Smooth muscle cell (in vitro differentiated cells): ENCODE measurements around the gene PTHLH. TPM values are rescaled to one million over a fixed set of nuclear protein-coding genes. Genes with fewer than 3 reads are reported as not detected.

Experiments
- DNase-seq: peaks from one replicate; lab custom pipeline; 2025; ENCODE audit not compliant: unreplicated experiment; lab: John Stamatoyannopoulos, UW
- H2AFZ ChIP-seq: fragments of 200-600 bp; sonication (generic); 2 replicates; pipeline ENCODE4 v1.6.0; 2016; ENCODE audit warnings: antibody characterized with exemption, low read depth, mild to moderate bottlenecking
- H3F3A ChIP-seq: fragments of 200-600 bp; sonication (generic); 2 replicates; pipeline ENCODE4 v1.6.0; 2017; ENCODE audit warnings: antibody characterized with exemption, low read depth
- H3K27ac ChIP-seq: fragments of 200-600 bp; sonication (generic); 2 replicates; pipeline ENCODE4 v1.5.1; 2016; ENCODE audit warnings: low read depth, mild to moderate bottlenecking
- H3K27me3 ChIP-seq: fragments of 200-600 bp; sonication (generic); 2 replicates; pipeline ENCODE4 v1.6.1; 2016; ENCODE audit warnings: low read depth, mild to moderate bottlenecking
- H3K36me3 ChIP-seq: fragments of 200-600 bp; sonication (generic); 2 replicates; pipeline ENCODE4 v1.5.1; 2016; ENCODE audit warnings: low read depth
- H3K4me1 ChIP-seq: fragments of 200-600 bp; sonication (generic); 2 replicates; pipeline ENCODE4 v1.5.1; 2016; ENCODE audit warnings: low read depth
- H3K4me2 ChIP-seq: fragments of 200-600 bp; sonication (generic); 2 replicates; pipeline ENCODE4 v1.6.0; 2016; ENCODE audit warnings: mild to moderate bottlenecking
- H3K4me3 ChIP-seq: fragments of 200-600 bp; sonication (generic); 2 replicates; pipeline ENCODE4 v1.5.1; 2016; ENCODE audit warnings: mild to moderate bottlenecking
- H3K79me2 ChIP-seq: fragments of 200-600 bp; sonication (generic); 2 replicates; pipeline ENCODE4 v1.6.0; 2016; ENCODE audit warnings: low read depth, mild to moderate bottlenecking
- H3K9ac ChIP-seq: fragments of 200-600 bp; sonication (generic); 2 replicates; pipeline ENCODE4 v1.6.0; 2016; ENCODE audit warnings: low read depth
- H3K9me3 ChIP-seq: fragments of 200-600 bp; sonication (generic); replicated peaks from 2 replicates; pipeline ENCODE4 v1.5.1; 2016; ENCODE audit warnings: low read depth
- H4K20me1 ChIP-seq: fragments of 200-600 bp; sonication (generic); 2 replicates; pipeline ENCODE4 v1.6.0; 2016; ENCODE audit warnings: low read depth
- WGBS: methylation state at CpG from one replicate; pipeline ENCODE4 v1.1.7; 2016; ENCODE audit warnings: low lambda C conversion rate; 5-methylcytosine and 5-hydroxymethylcytosine counted together
- polyA plus RNA-seq: library from polyadenylated mRNA; unstranded; fragments of >200 nt; fragmentation: Nextera tagmentation; extraction: Ambion mirVana; gene quantifications from 2 replicates; pipeline ENCODE4 v1.2.1, GENCODE V29; 2016
- total RNA-seq: library from RNA; depleted of rRNA; stranded (reverse); fragments of >200 nt; gene quantifications from 2 replicates; pipeline ENCODE4 v1.2.3, GENCODE V29; 2014
- TF ChIP-seq, protein P1 (sequence below): fragments of 200-600 bp; sonication (generic); IDR thresholded peaks from 2 replicates; pipeline ENCODE4 v1.5.1; 2017; ENCODE audit warnings: borderline replicate concordance, mild to moderate bottlenecking, antibody characterized with exemption; ENCODE audit not compliant: insufficient read depth, poor library complexity, severe bottlenecking

Gene PTHLH
- total and polyA plus RNA-seq, 2 experiments from 2014 or later: 58.0 to 181 TPM

DNA sequence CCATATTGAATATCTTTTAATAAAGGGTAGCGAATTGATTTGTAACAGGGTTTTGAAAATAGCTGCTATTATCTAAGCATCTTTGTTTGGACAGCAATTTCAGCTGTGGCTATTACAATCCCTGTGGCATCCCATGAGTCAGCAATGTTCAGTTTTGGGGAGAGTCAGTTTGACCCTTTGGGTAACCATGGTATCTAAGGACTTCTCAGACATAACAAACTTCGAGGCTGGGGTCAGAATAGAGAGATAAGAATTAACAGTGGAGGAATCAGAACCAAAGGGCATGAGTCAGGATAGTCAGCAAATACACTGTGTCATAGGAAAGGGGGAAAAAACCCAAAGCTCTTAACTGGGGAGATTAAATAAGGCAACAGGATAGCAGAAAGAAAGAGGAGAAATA lies 11.7 kb upstream of the PTHLH start:
- WGBS: 39% methylated on average over 2 of the region's 2 CpGs
- no peak overlapping the region for H2AFZ ChIP-seq
- H3K9ac ChIP-seq: peak overlapping the region; percentile 87
- no peaks in the 10 kb centered on the region for H3K36me3 ChIP-seq
- H3K79me2 ChIP-seq: no peaks in the 10 kb centered on the region
- H3K27ac ChIP-seq: peak overlapping the region; percentile 95
- no peaks in the 10 kb centered on the region for H3F3A ChIP-seq
- DNase-seq: no peak
- no peak overlapping the region for H3K4me3 ChIP-seq
- H3K27me3 ChIP-seq: no peaks in the 10 kb centered on the region
- H4K20me1 ChIP-seq: no peaks in the 10 kb centered on the region
- H3K4me2 ChIP-seq: peak overlapping the region; percentile 65
- H3K9me3 ChIP-seq: no peaks in the 10 kb centered on the region
- TF ChIP-seq, protein P1, sequence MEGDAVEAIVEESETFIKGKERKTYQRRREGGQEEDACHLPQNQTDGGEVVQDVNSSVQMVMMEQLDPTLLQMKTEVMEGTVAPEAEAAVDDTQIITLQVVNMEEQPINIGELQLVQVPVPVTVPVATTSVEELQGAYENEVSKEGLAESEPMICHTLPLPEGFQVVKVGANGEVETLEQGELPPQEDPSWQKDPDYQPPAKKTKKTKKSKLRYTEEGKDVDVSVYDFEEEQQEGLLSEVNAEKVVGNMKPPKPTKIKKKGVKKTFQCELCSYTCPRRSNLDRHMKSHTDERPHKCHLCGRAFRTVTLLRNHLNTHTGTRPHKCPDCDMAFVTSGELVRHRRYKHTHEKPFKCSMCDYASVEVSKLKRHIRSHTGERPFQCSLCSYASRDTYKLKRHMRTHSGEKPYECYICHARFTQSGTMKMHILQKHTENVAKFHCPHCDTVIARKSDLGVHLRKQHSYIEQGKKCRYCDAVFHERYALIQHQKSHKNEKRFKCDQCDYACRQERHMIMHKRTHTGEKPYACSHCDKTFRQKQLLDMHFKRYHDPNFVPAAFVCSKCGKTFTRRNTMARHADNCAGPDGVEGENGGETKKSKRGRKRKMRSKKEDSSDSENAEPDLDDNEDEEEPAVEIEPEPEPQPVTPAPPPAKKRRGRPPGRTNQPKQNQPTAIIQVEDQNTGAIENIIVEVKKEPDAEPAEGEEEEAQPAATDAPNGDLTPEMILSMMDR: no peak
- peaks cover 5% of the 10 kb centered on the region for H3K4me1 ChIP-seq

DNA sequence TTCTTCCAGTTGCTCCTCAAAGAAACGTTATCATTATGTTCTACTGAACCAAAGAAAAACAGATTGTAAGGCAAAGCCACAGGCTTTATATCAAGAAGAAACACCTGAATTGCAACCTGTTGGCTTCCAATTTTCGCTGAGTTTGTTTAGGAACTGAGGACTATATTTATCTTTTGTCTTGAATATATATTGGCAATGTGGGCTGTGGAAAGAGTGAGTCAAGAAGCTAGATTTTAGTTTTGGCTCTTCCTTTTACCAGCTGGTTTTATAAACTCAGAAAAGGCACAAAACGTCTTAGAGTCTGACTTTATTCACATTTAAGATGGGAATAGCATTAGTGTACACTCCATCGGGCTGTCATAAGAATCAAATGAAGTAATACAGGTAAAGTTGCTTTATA lies 10.4 kb upstream of the PTHLH start:
- H3K9me3 ChIP-seq: no peaks in the 10 kb centered on the region
- H3K9ac ChIP-seq: no peak overlapping the region
- H3F3A ChIP-seq: no peaks in the 10 kb centered on the region
- no peak overlapping the region for H2AFZ ChIP-seq
- H3K27me3 ChIP-seq: no peaks in the 10 kb centered on the region
- TF ChIP-seq, protein P1: no peak
- peak overlapping the region; percentile 95 for H3K27ac ChIP-seq
- no peak overlapping the region for H3K4me2 ChIP-seq
- WGBS: 81% methylated on average over 4 of the region's 4 CpGs
- H3K79me2 ChIP-seq: no peaks in the 10 kb centered on the region
- DNase-seq: no peak
- H3K4me3 ChIP-seq: no peak overlapping the region
- no peaks in the 10 kb centered on the region for H3K36me3 ChIP-seq
- peaks cover 5% of the 10 kb centered on the region for H3K4me1 ChIP-seq
- H4K20me1 ChIP-seq: no peaks in the 10 kb centered on the region

DNA sequence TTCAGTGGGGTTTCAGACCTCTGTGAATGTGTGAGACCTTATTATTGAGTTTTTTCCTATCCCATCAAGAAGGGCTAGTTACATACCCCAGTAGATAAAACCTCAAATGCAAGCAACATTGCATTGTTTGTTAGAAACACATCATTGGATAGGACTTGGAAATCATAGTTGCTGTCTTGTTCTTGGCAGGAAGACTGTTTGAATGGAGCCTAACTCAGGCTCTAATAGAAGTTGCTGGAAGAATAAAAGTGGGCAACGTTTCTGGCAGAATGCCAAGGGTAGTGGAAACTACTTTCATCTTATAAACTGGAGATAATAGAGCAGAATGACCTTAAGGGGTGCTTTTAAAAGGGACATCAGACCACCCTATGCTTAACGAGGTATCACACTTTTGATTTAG lies 9.9 kb upstream of the PTHLH start:
- Histone ChIP-seq H3K27ac (peak overlapping the region; percentile 95), H4K20me1 (no peaks in the 10 kb centered on the region), H3K79me2 (no peaks in the 10 kb centered on the region), H3K9me3 (no peaks in the 10 kb centered on the region), H3K4me1 (peaks cover 5% of the 10 kb centered on the region), H3K36me3 (no peaks in the 10 kb centered on the region), H3K4me3 (no peak overlapping the region), H2AFZ (no peak overlapping the region), H3K9ac (no peak overlapping the region), H3F3A (no peaks in the 10 kb centered on the region), H3K4me2 (no peak overlapping the region), H3K27me3 (no peaks in the 10 kb centered on the region)
- WGBS: 82% methylated on average over 2 of the region's 2 CpGs
- TF ChIP-seq, protein P1: no peak
- no peak for DNase-seq

DNA sequence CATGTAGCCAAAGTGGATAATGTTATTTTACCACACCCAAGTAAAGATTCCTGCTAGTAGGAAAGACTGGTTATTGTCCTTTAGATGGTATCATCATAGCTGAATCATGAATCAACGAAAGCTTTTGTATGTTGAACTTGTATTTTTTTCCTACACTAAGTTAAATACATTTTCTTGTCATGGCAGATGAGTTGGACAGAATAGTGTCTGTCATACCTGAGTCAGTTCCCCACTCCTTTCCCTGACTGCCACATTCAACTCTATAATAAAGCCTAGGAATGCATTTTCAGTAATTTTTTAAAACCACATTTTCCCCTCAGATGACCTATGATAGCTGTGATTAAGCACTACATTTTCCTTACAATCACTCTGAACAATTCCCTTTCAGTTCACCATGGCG lies 9.3 kb upstream of the PTHLH start:
- TF ChIP-seq, protein P1: no peak
- Histone ChIP-seq H3K36me3 (no peaks in the 10 kb centered on the region), H3K4me3 (no peak overlapping the region), H3K9ac (no peak overlapping the region), H4K20me1 (no peaks in the 10 kb centered on the region), H3K4me1 (peaks cover 5% of the 10 kb centered on the region), H3K79me2 (no peaks in the 10 kb centered on the region), H2AFZ (no peak overlapping the region), H3K27ac (peak overlapping the region; percentile 95), H3K4me2 (no peak overlapping the region), H3F3A (no peaks in the 10 kb centered on the region), H3K9me3 (no peaks in the 10 kb centered on the region), H3K27me3 (no peaks in the 10 kb centered on the region)
- WGBS: 56% methylated on average over 2 of the region's 2 CpGs
- DNase-seq: no peak
